K562 (cell line): ENCODE data around the gene SPATA45. TPM values are rescaled to one million over a fixed set of nuclear protein-coding genes. Genes with fewer than 3 reads are reported as not detected.

Experiments
- CBX3 ChIP-seq, 2 experiments: IDR thresholded peaks; 1 replicate in 1 of 2; 2 replicates in 1 of 2; pipeline ENCODE4 v1.6.1; 2012; ENCODE audit warnings: inconsistent platforms in 2 of 2, low read length in 2 of 2, borderline replicate concordance in 1 of 2, control low read depth in 1 of 2
- E2F3 ChIP-seq: fragments of 250-450 bp; sonication (Bioruptor Pico); IDR thresholded peaks from 2 replicates; pipeline ENCODE4 v1.4.0; 2020; ENCODE audit warnings: mild to moderate bottlenecking
- FOSL1 ChIP-seq: fragments of 200-800 bp; sonication (Bioruptor generic); conservative IDR thresholded peaks from 2 replicates; pipeline ENCODE4 v1.6.1; 2016; ENCODE audit warnings: missing genetic modification characterization, missing compliant biosample characterization
- FOXJ2 ChIP-seq: fragments of 200-800 bp; sonication (Bioruptor generic); IDR thresholded peaks from 2 replicates; pipeline ENCODE4 v1.6.1; 2016; ENCODE audit warnings: missing genetic modification characterization, missing compliant biosample characterization
- HMGN3 ChIP-seq: IDR thresholded peaks from 2 replicates; pipeline ENCODE4 v1.6.1; 2011; ENCODE audit warnings: borderline replicate concordance, low read depth, mild to moderate bottlenecking, mixed read lengths, low read length; ENCODE audit not compliant: insufficient read length; ENCODE audit errors: extremely low read depth
- JUN ChIP-seq, 2 experiments: sonication (generic) in 1 of 2; formaldehyde crosslinking in 1 of 2; IDR thresholded peaks; 2 replicates each; pipeline versions ENCODE4 v1.6.1 to v1.8.0; 2012 to 2022; ENCODE audit warnings: borderline replicate concordance in 2 of 2, mild to moderate bottlenecking in 2 of 2, improper control_type of control experiment in 1 of 2, low read depth in 1 of 2, low read length in 1 of 2, missing genetic modification reagents in 1 of 2
- MAFF ChIP-seq: IDR thresholded peaks from 2 replicates; pipeline ENCODE4 v1.6.1; 2012; ENCODE audit warnings: low read length, improper control_type of control experiment
- MLX ChIP-seq, 2 experiments: fragments of 450-650 bp in 1 of 2; sonication (generic) in 1 of 2; formaldehyde crosslinking; conservative IDR thresholded peaks; 2 replicates each; pipeline versions ENCODE4 v1.4.0 to v1.8.1; 2020 to 2022; ENCODE audit warnings: mild to moderate bottlenecking in 1 of 2, missing genetic modification reagents in 1 of 2
- NONO ChIP-seq, 2 experiments: fragments of 200-400 bp in 1 of 2; fragments of 450-650 bp in 1 of 2; formaldehyde crosslinking in 1 of 2; IDR thresholded peaks; 2 replicates each; pipeline ENCODE4 v1.6.1; 2017; ENCODE audit warnings: low read depth in 2 of 2, mild to moderate bottlenecking in 2 of 2, moderate library complexity in 2 of 2, low read length in 1 of 2
- RAD21 ChIP-seq, 2 experiments: fragments of 250-450 bp in 1 of 2; fragments of 450-650 bp in 1 of 2; sonication (Bioruptor Pico) in 1 of 2; formaldehyde crosslinking in 1 of 2; IDR thresholded peaks in 1 of 2; conservative IDR thresholded peaks in 1 of 2; 2 replicates each; pipeline versions ENCODE4 v1.4.0 to v1.8.0; 2020 to 2022; ENCODE audit warnings: mild to moderate bottlenecking in 2 of 2, moderate library complexity in 1 of 2
- RBBP5 ChIP-seq: fragments of 200-600 bp; sonication (generic); IDR thresholded peaks from 2 replicates; pipeline ENCODE4 v1.6.1; 2012; ENCODE audit warnings: borderline replicate concordance, mild to moderate bottlenecking, low read length, control low read depth, inconsistent platforms; ENCODE audit not compliant: insufficient read depth, poor library complexity, severe bottlenecking
- SMARCA5 ChIP-seq: fragments of 450-650 bp; IDR thresholded peaks from 2 replicates; pipeline ENCODE4 v1.6.1; 2016
- STAG1 ChIP-seq: sonication (generic); formaldehyde crosslinking; IDR thresholded peaks from 2 replicates; pipeline ENCODE4 v1.5.0; 2020; ENCODE audit warnings: missing genetic modification reagents, borderline replicate concordance
- TCFL5 ChIP-seq: fragments of 250-450 bp; sonication (Bioruptor Pico); conservative IDR thresholded peaks from 2 replicates; pipeline ENCODE4 v1.6.1; 2021; ENCODE audit warnings: mild to moderate bottlenecking, moderate library complexity, matching md5 sums
- TOE1 ChIP-seq, 2 experiments: fragments of 450-650 bp in 1 of 2; sonication (generic) in 1 of 2; formaldehyde crosslinking in 1 of 2; IDR thresholded peaks; 2 replicates each; pipeline versions ENCODE4 v1.7.1 to v1.8.0; 2016 to 2022; ENCODE audit warnings: borderline replicate concordance in 2 of 2, mild to moderate bottlenecking in 2 of 2, antibody characterized with exemption in 1 of 2, inconsistent platforms in 1 of 2, low read depth in 1 of 2, missing genetic modification reagents in 1 of 2, moderate library complexity in 1 of 2
- ZNF583 ChIP-seq: fragments of 250-450 bp; sonication (Bioruptor Pico); IDR thresholded peaks from 2 replicates; pipeline ENCODE4 v1.4.0; 2020
- ZNF655 ChIP-seq: fragments of 250-450 bp; sonication (Bioruptor Pico); IDR thresholded peaks from 2 replicates; pipeline ENCODE4 v1.5.0; 2021
- polyA plus RNA-seq, 8 experiments: library from polyadenylated mRNA; depleted of rRNA in 4 of 8; stranded (reverse) in 5 of 8; unstranded in 3 of 8; fragments of >200 nt; fragmentation: Nextera tagmentation in 2 of 8; fragmentation: Illumina TruSeq in 1 of 8; extraction: Ambion mirVana in 2 of 8; extraction: Trizol in 1 of 8; gene quantifications; 2 replicates each; pipeline versions ENCODE4 v1.2.1 to v1.2.3, GENCODE V29; 2011 to 2014; ENCODE audit warnings: inconsistent platforms in 1 of 8, missing spikeins in 1 of 8
- total RNA-seq, 7 experiments: library from RNA; depleted of rRNA in 6 of 7; stranded (reverse); fragments of >200 nt in 6 of 7; fragmentation: Illumina TruSeq in 2 of 7; extraction: Trizol in 2 of 7; gene quantifications; 2 replicates each; pipeline versions ENCODE4 v1.2.1 to v1.2.3, GENCODE V29; 2011 to 2021; ENCODE audit warnings: low replicate concordance in 1 of 7
- TF ChIP-seq, protein P1 (sequence below): fragments of 200-800 bp; sonication (Bioruptor generic); IDR thresholded peaks from 2 replicates; pipeline ENCODE4 v1.6.1; 2017; ENCODE audit warnings: missing genetic modification characterization, missing compliant biosample characterization
- TF ChIP-seq, protein P2 (sequence below): fragments of 200-800 bp; sonication (Bioruptor generic); IDR thresholded peaks from 2 replicates; pipeline ENCODE4 v1.6.1; 2017; ENCODE audit warnings: missing genetic modification characterization, missing compliant biosample characterization

SPATA45 gene
- total and polyA plus RNA-seq, 9 of the 15 experiments (the other 6 are each of a cell fraction or from before 2014, with no cell fraction given), result 0.18 TPM; not detected in 8

GRCh38 chr1:212860713-212861581, 13.5 kb upstream of the SPATA45 start (continued):
- TF ChIP-seq TCFL5 (CRISPR knock-in tag) (no peak), RBBP5 (no peak), STAG1 (CRISPR knock-in tag) (no peak), RAD21 (CRISPR knock-in tag; conservative IDR thresholded peaks at IDR 0.05 in 1 of 2, IDR thresholded peaks at IDR 0.05 in 1 of 2) (no peak), SMARCA5 (peak; percentile 25; the same call in 1 of the 2 replicates), JUN (IDR thresholded peaks at IDR 0.05; ENCODE audit: borderline replicate concordance, low read depth, low read length) (peak; percentile 49; the same call in 1 of the 2 replicates), JUN (CRISPR knock-in tag; IDR thresholded peaks at IDR 0.05; ENCODE audit: borderline replicate concordance) (no peak), NONO (IDR thresholded peaks at IDR 0.05; ENCODE audit: low read depth in 2 of 2, low read length in 1 of 2) (peak in 1 of 2 experiments; percentile 64; a peak in 1 of 4 replicates), HMGN3 (no peak), MAFF (peak; percentile 29), MLX (CRISPR knock-in tag; conservative IDR thresholded peaks at IDR 0.05) (no peak), TOE1 (IDR thresholded peaks at IDR 0.05; ENCODE audit: borderline replicate concordance) (peak; percentile 31; the same call in 1 of the 2 replicates), TOE1 (CRISPR knock-in tag; IDR thresholded peaks at IDR 0.05; ENCODE audit: borderline replicate concordance, low read depth) (no peak), ZNF583 (peak; percentile 81), E2F3 (CRISPR knock-in tag) (0 out of 2 replicates have a peak, but pooled peaks have one; percentile 19), ZNF655 (CRISPR knock-in tag) (no peak), FOSL1 (peak; percentile 91), FOXJ2 (0 out of 2 replicates have a peak, but pooled peaks have one; percentile 42), CBX3 (IDR thresholded peaks at IDR 0.05; ENCODE audit: borderline replicate concordance in 1 of 2, low read length in 2 of 2) (peak in 1 of 2 experiments; percentile 86; a peak in 2 of 3 replicates)
- TF ChIP-seq, protein P1, sequence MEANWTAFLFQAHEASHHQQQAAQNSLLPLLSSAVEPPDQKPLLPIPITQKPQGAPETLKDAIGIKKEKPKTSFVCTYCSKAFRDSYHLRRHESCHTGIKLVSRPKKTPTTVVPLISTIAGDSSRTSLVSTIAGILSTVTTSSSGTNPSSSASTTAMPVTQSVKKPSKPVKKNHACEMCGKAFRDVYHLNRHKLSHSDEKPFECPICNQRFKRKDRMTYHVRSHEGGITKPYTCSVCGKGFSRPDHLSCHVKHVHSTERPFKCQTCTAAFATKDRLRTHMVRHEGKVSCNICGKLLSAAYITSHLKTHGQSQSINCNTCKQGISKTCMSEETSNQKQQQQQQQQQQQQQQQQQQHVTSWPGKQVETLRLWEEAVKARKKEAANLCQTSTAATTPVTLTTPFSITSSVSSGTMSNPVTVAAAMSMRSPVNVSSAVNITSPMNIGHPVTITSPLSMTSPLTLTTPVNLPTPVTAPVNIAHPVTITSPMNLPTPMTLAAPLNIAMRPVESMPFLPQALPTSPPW (CRISPR knock-in tag), result peak; percentile 41; the same call in 1 of the 2 replicates
- TF ChIP-seq, protein P2, sequence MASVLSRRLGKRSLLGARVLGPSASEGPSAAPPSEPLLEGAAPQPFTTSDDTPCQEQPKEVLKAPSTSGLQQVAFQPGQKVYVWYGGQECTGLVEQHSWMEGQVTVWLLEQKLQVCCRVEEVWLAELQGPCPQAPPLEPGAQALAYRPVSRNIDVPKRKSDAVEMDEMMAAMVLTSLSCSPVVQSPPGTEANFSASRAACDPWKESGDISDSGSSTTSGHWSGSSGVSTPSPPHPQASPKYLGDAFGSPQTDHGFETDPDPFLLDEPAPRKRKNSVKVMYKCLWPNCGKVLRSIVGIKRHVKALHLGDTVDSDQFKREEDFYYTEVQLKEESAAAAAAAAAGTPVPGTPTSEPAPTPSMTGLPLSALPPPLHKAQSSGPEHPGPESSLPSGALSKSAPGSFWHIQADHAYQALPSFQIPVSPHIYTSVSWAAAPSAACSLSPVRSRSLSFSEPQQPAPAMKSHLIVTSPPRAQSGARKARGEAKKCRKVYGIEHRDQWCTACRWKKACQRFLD (CRISPR knock-in tag), result peak; percentile 94
